Testis (tissue), 2 donors: ENCODE results near the gene PLEKHO2.

Source experiments
- POLR2A ChIP-seq: fragments of 450-650 bp; IDR thresholded peaks from one replicate; pipeline ENCODE4 v1.6.1; 2017; ENCODE audit warnings: antibody characterized with exemption, mild to moderate bottlenecking, moderate library complexity
- TF ChIP-seq, protein P1 (sequence below), 3 experiments: fragments of 450-650 bp in 2 of 3; fragments of 200-600 bp in 1 of 3; sonication (generic) in 1 of 3; IDR thresholded peaks; one replicate each; pipeline ENCODE4 v1.5.1; 2016 to 2019; ENCODE audit warnings: antibody characterized with exemption in 3 of 3, mild to moderate bottlenecking in 2 of 3, moderate library complexity in 1 of 3

DNA sequence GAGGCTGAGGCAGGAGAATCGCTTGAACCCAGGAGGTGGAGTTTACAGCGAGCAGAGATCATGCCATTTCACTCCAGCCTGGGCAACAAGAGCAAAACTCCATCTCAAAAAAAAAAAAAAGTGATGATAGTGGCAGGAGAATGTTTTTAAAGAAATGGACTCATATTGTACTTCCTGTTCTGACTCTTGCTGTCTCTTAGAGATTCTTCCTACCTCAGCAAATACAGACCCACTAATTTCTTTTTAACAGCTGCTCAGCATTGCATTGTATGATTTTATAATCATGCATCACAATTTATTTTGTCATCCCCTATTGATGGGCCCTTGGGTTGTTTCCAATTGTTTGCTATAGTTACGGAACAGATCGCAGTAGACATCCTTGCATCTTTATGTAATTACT lies 61.1 kb downstream of the PLEKHO2 start:
- TF ChIP-seq, protein P1, sequence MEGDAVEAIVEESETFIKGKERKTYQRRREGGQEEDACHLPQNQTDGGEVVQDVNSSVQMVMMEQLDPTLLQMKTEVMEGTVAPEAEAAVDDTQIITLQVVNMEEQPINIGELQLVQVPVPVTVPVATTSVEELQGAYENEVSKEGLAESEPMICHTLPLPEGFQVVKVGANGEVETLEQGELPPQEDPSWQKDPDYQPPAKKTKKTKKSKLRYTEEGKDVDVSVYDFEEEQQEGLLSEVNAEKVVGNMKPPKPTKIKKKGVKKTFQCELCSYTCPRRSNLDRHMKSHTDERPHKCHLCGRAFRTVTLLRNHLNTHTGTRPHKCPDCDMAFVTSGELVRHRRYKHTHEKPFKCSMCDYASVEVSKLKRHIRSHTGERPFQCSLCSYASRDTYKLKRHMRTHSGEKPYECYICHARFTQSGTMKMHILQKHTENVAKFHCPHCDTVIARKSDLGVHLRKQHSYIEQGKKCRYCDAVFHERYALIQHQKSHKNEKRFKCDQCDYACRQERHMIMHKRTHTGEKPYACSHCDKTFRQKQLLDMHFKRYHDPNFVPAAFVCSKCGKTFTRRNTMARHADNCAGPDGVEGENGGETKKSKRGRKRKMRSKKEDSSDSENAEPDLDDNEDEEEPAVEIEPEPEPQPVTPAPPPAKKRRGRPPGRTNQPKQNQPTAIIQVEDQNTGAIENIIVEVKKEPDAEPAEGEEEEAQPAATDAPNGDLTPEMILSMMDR (IDR thresholded peaks at IDR 0.05) = no peak
- no peak for TF ChIP-seq POLR2A
